Adipose tissue (tissue), 3 donors: ENCODE measurements around the gene TASL. TPM values are rescaled to one million over a fixed set of nuclear protein-coding genes. Genes with fewer than 3 reads are reported as not detected.
"Not testable (repeated sequence)": the region's sequence is repeated elsewhere in the genome, so short reads cannot be mapped to it uniquely, and the experiment has no call there.

Experiments used
- H3K27ac ChIP-seq: one replicate; pipeline ENCODE4 v1.5.1; 2013; ENCODE audit warnings: low read depth, low read length
- WGBS, 3 donors: extraction: QIAGEN DNeasy Blood & Tissue Kit; methylation state at CpG; one replicate each; pipeline ENCODE4 v1.1.7; 2013; 5-methylcytosine and 5-hydroxymethylcytosine counted together
- polyA plus RNA-seq, 3 donors: library from polyadenylated mRNA; stranded (reverse); fragments of 200-250 nt; gene quantifications; one replicate each; pipeline ENCODE4 v1.2.3, GENCODE V29; 2013
- donor health status: healthy with polysubstance abuse.
- donor health status: Bipolar disorder and iron deficiency.
- donor health status: healthy.

TASL gene, protein sequence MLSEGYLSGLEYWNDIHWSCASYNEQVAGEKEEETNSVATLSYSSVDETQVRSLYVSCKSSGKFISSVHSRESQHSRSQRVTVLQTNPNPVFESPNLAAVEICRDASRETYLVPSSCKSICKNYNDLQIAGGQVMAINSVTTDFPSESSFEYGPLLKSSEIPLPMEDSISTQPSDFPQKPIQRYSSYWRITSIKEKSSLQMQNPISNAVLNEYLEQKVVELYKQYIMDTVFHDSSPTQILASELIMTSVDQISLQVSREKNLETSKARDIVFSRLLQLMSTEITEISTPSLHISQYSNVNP
- polyA plus RNA-seq, result 1 to 10 TPM in 1 of 3 donors, under 1 TPM in 2; 0.10 to 2.1 (median 0.40) TPM

DNA sequence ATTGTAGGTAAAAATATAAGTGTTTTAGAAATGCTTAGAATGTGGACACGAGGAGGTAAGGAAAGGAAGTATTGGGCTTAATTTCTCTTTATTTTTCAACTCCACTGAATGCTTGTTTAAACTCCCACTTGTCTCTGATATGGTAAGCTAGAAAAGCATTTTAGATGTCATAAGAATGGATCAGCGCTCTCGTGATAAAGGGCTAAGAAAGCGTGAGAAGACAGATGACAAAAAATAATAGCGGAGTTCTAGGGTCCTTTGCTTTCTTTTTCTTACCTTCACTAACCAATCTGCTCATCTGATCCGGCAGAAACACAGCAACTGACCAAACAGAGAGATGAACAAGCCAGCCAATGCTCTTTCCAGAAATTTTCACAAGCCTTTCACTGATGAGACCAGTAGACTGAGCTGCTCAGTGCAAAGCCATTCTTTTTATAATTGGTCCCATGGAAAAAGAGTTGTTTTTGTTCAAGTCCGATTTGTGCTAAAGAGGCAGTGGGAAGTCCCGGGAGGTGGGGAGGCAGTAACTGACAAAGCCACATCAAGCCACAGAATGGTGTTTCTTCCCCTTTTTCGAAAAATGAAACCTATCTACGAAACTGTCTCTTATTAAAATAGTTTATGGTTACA lies at the start of gene TASL:
Gene TASL, minus strand, starts transcription at position 405 of the 630 bp plus-strand sequence. CDS start 17,411 bp downstream, outside the sequence.
- WGBS, 3 donors, result 42 to 83% (median 55%) methylated on average over 10 of the region's 10 CpGs
- no peak within 1 kb of the TSS for H3K27ac ChIP-seq

GRCh38 chrX:30626402-30626801 lies 48.8 kb upstream of the TASL start:
- 64 to 85% (median 70%) methylated on average over 2 of the region's 2 CpGs for WGBS, 3 donors
- no peak overlapping the region for H3K27ac ChIP-seq

GRCh38 chrX:30622361-30622760 lies 44.8 kb upstream of the TASL start:
- 79 to 97% (median 92%) methylated on average over 2 of the region's 2 CpGs for WGBS, 3 donors
- no peak overlapping the region for H3K27ac ChIP-seq

GRCh38 chrX:30620980-30621618 lies 43.5 kb upstream of the TASL start:
- no peak overlapping the region for H3K27ac ChIP-seq
- WGBS, 3 donors, result 8 to 83% (median 40%) methylated on average over 2 of the region's 2 CpGs

- no peak overlapping the region for H3K27ac ChIP-seq
- 82 to 97% (median 85%) methylated on average over 3 of the region's 3 CpGs for WGBS, 3 donors
Measured at GRCh38 chrX:30620125-30620524, 42.6 kb upstream of the TASL start.

DNA sequence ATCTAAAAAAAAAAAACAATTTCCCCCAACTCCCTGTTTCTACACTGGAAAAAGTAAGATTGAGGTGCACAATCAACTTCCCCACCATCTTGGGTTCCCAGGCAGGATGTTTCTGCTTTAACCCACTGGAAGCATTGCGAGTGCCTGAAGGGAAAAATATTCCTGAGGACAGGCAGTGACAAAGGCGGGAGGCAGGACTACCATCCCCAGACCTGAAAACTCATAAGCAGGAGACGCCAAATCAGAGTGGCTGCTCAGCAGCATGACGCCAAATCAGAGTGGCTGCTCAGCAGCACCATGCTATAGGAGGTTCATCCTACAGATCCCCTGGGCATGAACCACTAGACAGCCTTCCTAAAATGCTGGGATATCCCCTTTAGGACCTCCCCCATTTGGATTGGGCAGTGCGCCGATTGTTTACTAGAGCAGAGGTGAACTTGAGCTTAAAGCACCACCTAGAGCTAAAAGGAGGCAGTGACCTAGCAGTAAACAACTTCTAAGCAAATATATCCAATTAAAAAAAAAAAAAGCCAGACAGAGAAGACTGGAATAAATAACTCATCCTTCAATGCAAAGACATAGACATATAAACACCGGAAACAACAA lies 40.7 kb upstream of the TASL start:
- H3K27ac ChIP-seq, result no peak overlapping the region
- WGBS, 3 donors, result 67 to 75% (median 71%) methylated on average over 7 of the region's 7 CpGs

- H3K27ac ChIP-seq, result no peak overlapping the region
- WGBS, 3 donors, result 57 to 91% (median 86%) methylated on average over 4 of the region's 4 CpGs
Measured at GRCh38 chrX:30615229-30615628, 37.7 kb upstream of the TASL start.

DNA sequence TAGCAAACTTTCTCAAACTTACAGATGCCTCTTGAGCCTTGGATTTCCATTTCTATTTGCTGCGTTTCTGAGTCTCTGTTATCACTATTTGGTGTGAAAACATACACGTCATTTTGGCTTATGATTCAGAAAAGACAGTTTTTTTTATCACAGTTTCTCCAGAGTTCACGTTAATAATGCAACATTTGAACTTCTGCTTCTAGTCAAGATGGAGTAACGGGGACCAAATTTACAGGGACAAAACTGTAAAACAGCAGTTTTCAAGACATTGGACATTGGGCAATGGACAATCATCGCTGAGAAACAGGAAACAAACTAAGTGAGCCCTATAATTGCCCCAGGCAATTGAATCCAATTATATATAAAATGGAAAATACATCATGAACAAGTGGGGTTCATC lies 36.2 kb upstream of the TASL start:
- H3K27ac ChIP-seq, result no peak overlapping the region
- 46 to 69% (median 51%) methylated on average over 5 of the region's 5 CpGs for WGBS, 3 donors

DNA sequence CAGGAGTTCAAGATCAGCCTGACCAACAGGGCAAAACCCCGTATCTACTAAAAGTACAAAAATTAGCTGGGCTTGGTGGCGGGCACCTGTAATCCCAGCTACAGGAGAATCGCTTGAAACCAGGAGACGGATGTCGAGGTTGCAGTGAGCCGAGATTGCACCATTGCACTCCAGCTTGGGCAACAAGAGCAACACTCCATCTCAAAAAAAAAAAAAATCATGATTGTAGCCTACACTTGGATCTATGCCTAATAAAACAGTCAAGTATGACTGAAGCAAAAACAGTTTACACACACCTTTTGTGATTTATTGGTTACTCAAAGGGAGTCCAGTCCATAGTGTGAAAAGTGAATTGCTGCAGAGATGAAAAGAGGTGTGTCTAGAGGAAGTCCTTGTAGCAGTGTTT lies 34.7 kb upstream of the TASL start:
- WGBS, 3 donors, result 52 to 72% (median 60%) methylated on average over 6 of the region's 6 CpGs
- no peak overlapping the region for H3K27ac ChIP-seq

- 45 to 70% (median 62%) methylated on average over 2 of the region's 2 CpGs for WGBS, 3 donors
- no peak overlapping the region for H3K27ac ChIP-seq
Measured at GRCh38 chrX:30610026-30610425, 32.5 kb upstream of the TASL start.

DNA sequence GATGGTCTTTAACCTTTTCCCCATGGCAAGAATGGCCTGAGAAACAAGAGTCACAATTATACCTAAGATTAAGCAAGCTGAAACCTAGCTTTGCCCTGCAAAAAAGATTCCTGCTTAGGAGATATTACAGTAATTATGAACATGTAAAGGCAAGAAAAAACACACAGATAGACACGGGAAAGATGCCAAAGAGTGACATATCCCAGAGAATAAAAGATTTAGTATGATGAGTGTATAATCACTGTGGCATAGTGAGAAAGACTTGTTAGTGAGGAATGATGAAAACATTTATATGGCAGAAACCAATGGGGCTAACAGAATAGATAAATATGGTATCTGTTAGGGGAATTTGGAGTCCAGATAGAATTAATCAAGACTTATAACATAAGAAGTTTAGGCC lies 29.6 kb upstream of the TASL start:
- no peak overlapping the region for H3K27ac ChIP-seq
- 50 to 60% (median 53%) methylated on average over 1 of the region's 1 CpG for WGBS, 3 donors

- WGBS, 3 donors, result 72 to 100% (median 76%) methylated on average over 1 to 8 of the region's 15 CpGs
- H3K27ac ChIP-seq, result not testable (repeated sequence)
Measured at GRCh38 chrX:30600269-30601176, 23.0 kb upstream of the TASL start.

DNA sequence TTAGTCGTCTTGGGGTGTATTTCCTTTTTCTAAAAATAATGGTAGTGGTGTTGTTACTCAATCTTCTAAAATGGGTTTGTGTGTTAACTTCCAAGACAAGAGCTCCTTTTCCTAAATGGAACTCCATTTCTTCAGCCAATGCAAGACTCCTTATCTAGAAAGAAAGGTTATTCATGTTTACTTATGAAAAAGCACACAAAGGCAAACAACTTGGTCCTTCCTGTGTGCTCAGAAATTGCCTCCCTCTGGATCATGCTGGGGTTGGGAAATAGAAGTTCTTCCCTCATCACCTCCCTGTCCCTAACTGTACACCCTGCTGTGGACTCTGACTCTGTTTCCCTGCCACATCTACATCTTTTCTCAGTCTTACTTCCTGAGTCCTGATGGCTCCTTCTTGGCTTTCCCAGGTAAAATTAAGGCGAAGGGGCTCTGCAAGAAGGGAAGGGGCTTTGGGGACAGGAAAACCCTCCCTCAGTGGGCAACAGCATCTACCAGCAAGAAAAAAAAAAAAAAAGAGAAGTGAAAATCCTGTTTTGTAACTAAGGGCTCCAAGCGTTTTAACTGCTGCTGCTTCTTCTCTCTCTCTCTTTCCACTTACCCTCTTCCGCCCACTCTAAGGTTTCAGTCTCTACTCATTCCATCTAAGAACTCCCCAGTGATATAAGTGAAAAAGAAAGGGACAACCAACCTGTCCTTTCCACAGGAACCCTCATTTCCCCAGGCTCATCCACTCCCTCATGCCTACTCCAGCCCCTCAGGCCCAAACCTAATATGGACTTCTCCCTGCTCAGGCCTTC lies 19.8 kb upstream of the TASL start:
- H3K27ac ChIP-seq, result no peak overlapping the region
- WGBS, 3 donors, result 54 to 83% (median 59%) methylated on average over 3 to 4 of the region's 4 CpGs

DNA sequence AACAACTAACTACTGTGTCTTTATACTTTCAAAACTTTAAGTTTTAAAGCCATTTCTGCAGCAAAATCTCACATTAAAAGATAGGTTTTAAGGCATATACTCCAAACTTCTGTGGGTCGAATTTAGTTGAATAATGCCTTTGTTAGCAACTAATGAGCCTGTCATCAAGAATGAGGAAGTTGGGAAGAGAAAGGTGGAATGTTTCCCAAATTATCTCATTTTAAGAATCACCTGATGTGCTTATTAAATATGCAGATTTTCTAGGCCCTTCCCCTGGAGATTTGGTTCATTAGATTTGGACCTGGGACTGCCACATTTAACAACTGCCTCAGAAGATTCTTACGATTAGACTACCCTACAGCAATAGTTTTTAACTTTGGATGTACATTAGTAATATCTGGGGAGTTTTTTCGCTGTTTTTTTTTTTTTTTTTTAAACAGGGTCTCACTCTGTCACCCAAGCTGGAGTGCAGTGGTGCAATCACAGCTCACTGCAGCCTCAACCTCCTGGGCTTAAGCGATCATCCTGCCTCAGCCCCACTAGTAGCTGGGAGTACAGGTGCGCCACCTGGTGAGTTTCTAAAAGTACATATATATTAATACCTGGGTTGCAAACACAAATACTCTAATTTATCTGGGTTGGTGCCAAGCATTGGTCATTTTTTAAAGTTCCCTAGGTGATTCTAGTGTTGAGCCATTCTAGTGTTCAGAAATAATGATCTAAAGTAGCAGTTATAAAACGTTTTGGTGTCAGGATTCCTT lies 16.1 kb upstream of the TASL start:
- 46 to 59% (median 50%) methylated on average over 6 of the region's 6 CpGs for WGBS, 3 donors
- H3K27ac ChIP-seq, result no peak overlapping the region

GRCh38 chrX:30592831-30593230 lies 15.3 kb upstream of the TASL start:
- WGBS, 3 donors, result 31 to 58% (median 47%) methylated on average over 3 of the region's 3 CpGs
- H3K27ac ChIP-seq, result no peak overlapping the region

GRCh38 chrX:30590368-30590767 lies 12.8 kb upstream of the TASL start:
- 53 to 93% (median 59%) methylated on average over 3 of the region's 3 CpGs for WGBS, 3 donors

More at GRCh38 chrX:30590368-30590767, 12.8 kb upstream of the TASL start:
- no peak overlapping the region for H3K27ac ChIP-seq
